Fibroblast of skin of right biceps (primary cell): ENCODE data around the gene ADIRF.
"Not testable (repeated sequence)": the region's sequence is repeated elsewhere in the genome, so short reads cannot be mapped to it uniquely, and the experiment has no call there.

Experiments used
- DNase-seq: peaks from one replicate; pipeline ENCODE4 v3.0.0-alpha.2; 2013

Gene ADIRF

GRCh38 chr10:86981020-86981419 lies 12.7 kb downstream of the ADIRF start:
- not testable (repeated sequence) for DNase-seq

- DNase-seq, result no peak
Measured at GRCh38 chr10:86981716-86982115, 13.4 kb downstream of the ADIRF start.

- DNase-seq, result not testable (repeated sequence)
Measured at GRCh38 chr10:86984498-86984897, 16.2 kb downstream of the ADIRF start.

GRCh38 chr10:86988520-86988919 lies 20.2 kb downstream of the ADIRF start:
- no peak for DNase-seq

GRCh38 chr10:86991362-86991761 lies 23.1 kb downstream of the ADIRF start:
- not testable (repeated sequence) for DNase-seq

GRCh38 chr10:86992456-86992855 lies 24.2 kb downstream of the ADIRF start:
- DNase-seq, result no peak

- DNase-seq, result no peak
Measured at GRCh38 chr10:86992929-86993328, 24.6 kb downstream of the ADIRF start.

- DNase-seq, result not testable (repeated sequence)
Measured at GRCh38 chr10:86999802-87000403, 31.6 kb downstream of the ADIRF start.

GRCh38 chr10:87000491-87000890 lies 32.2 kb downstream of the ADIRF start:
- DNase-seq, result no peak

- peak; percentile 19 for DNase-seq
Measured at GRCh38 chr10:87007124-87007523, 38.8 kb downstream of the ADIRF start.

GRCh38 chr10:87007674-87008073 lies 39.4 kb downstream of the ADIRF start:
- DNase-seq, result not testable (repeated sequence)

GRCh38 chr10:87008303-87008702 lies 40.0 kb downstream of the ADIRF start:
- DNase-seq, result not testable (repeated sequence)

GRCh38 chr10:87009134-87009696 lies 40.9 kb downstream of the ADIRF start:
- not testable (repeated sequence) for DNase-seq

- not testable (repeated sequence) for DNase-seq
Measured at GRCh38 chr10:87013528-87013927, 45.2 kb downstream of the ADIRF start.

- peak; percentile 23 for DNase-seq
Measured at GRCh38 chr10:87014986-87015716, 46.9 kb downstream of the ADIRF start.

- not testable (repeated sequence) for DNase-seq
Measured at GRCh38 chr10:87018127-87018526, 49.8 kb downstream of the ADIRF start.

GRCh38 chr10:87019066-87019465 lies 50.8 kb downstream of the ADIRF start:
- not testable (repeated sequence) for DNase-seq

GRCh38 chr10:87019504-87019903 lies 51.2 kb downstream of the ADIRF start:
- DNase-seq, result not testable (repeated sequence)

- DNase-seq, result not testable (repeated sequence)
Measured at GRCh38 chr10:87020056-87020455, 51.8 kb downstream of the ADIRF start, which contains the start of gene FAM25A. FAM25A (plus strand) TSS chr10:87020294; CDS start chr10:87020325, 31 bp downstream.
